Right ventricle myocardium inferior (tissue), 1 donor: ENCODE data around the gene TMEM223. TPM values are rescaled to one million over a fixed set of nuclear protein-coding genes. Genes with fewer than 3 reads are reported as not detected.
"Not testable (repeated sequence)": the region's sequence is repeated elsewhere in the genome, so short reads cannot be mapped to it uniquely, and the experiment has no call there.

Experiments
- ATAC-seq: fragments of 200-7000 bp; cut with Tn5 transposase; one replicate; pipeline ENCODE4 v1.9.1; 2020; ENCODE audit warnings: mild to moderate bottlenecking, moderate library complexity
- DNase-seq: peaks from one replicate; pipeline ENCODE4 v3.0.0; 2021; ENCODE audit errors: missing footprints
- intact Hi-C: fragments of 100-400 bp; cut with DNase I; formaldehyde crosslinking; loops from one replicate; pipeline ENCODE4 v1.11.0; 2022
- microRNA-seq: library from miRNA; unstranded; fragments of <30 nt; microRNA quantifications from one replicate; pipeline ENCODE4 v1.2.0, GENCODE V29; 2020
- total RNA-seq: library from RNA; stranded (reverse); fragmentation: NEBNext Ultra II Directional; extraction: Animal tissue kit (Norgen Biotek cat#: 25700); gene quantifications from one replicate; pipeline ENCODE4 v1.2.1, GENCODE V29; 2021
- donor health status: DM: no; HTN: yes; CAD: no; lungs with severe emphysema.

TMEM223 gene
- total RNA-seq, 1 donor from 2014 or later: 18.0 TPM

- no peak for DNase-seq
- intact Hi-C loops: loop anchor here (1.0 kb wide), 1 partner anchor 16 kb away; no protein-coding TSS in a partner anchor
- peak; percentile 5 for ATAC-seq
These were observed 21.0 kb downstream of the TMEM223 start for GRCh38 chr11:62770778-62771143.

- DNase-seq, ATAC-seq, intact Hi-C loops: not testable (repeated sequence)
These were observed 31.0 kb downstream of the TMEM223 start for GRCh38 chr11:62760867-62761227.

- intact Hi-C loops: no loop called here
- DNase-seq: no peak
- no peak for ATAC-seq
These were observed 33.7 kb downstream of the TMEM223 start for GRCh38 chr11:62757846-62758788.

GRCh38 chr11:62755086-62755615, 36.7 kb downstream of the TMEM223 start:
- DNase-seq: no peak
- intact Hi-C loops: no loop called here

GRCh38 chr11:62753736-62754603, 37.8 kb downstream of the TMEM223 start, which contains the start of gene ZBTB3:
TSS of gene ZBTB3 (minus strand) at chr11:62754160. CDS start at chr11:62753664, 496 bp downstream.
- intact Hi-C loops: loop anchor here (1.0 kb wide), 1 partner anchor 27 kb away; the partner anchor contains the start of gene HNRNPUL2
- peak; percentile 98 for DNase-seq
- peak; percentile 98 for ATAC-seq

More at GRCh38 chr11:62755086-62755615, 36.7 kb downstream of the TMEM223 start:
- no peak for ATAC-seq

GRCh38 chr11:62752994-62753735, 38.6 kb downstream of the TMEM223 start:
- ATAC-seq (no peak), DNase-seq (no peak)
- intact Hi-C loops: loop anchor here (1.0 kb wide), 1 partner anchor 26 kb away; the partner anchor contains the start of gene HNRNPUL2

GRCh38 chr11:62752177-62752785, 39.5 kb downstream of the TMEM223 start:
- DNase-seq (no peak), ATAC-seq (no peak)
- intact Hi-C loops: no loop called here

- intact Hi-C loops, DNase-seq, ATAC-seq: not testable (repeated sequence)
These were observed 41.9 kb downstream of the TMEM223 start for GRCh38 chr11:62749931-62750330.

- ATAC-seq: no peak
- intact Hi-C loops: no loop called here
- no peak for DNase-seq
These were observed 44.2 kb downstream of the TMEM223 start for GRCh38 chr11:62747475-62748160.

Small RNA genes lying within 50 kb of the gene (microRNA-seq; reads per million reads assigned to microRNA genes)
- 1.1 reads per million for gene MIR6514
- not detected for gene MIR6748

Other genes starting within 250 kb of the TMEM223 start
- 332 TPM for gene AHNAK, start 245.2 kb downstream of the TMEM223 start, total RNA-seq
- 907 TPM for gene EEF1G, start 218.1 kb downstream of the TMEM223 start, total RNA-seq
- 13.7 TPM for gene TUT1, start 200.5 kb downstream of the TMEM223 start, total RNA-seq
- 34.1 TPM for gene MTA2, start 190.1 kb downstream of the TMEM223 start, total RNA-seq
- gene EML3, start 179.2 kb downstream of the TMEM223 start, total RNA-seq: 16.4 TPM
- 2.4 TPM for gene ROM1, start 178.7 kb downstream of the TMEM223 start, total RNA-seq
- gene B3GAT3, start 170.0 kb downstream of the TMEM223 start, total RNA-seq: 12.8 TPM
- 105 TPM for gene GANAB, start 145.4 kb downstream of the TMEM223 start, total RNA-seq
- 9.6 TPM for gene INTS5, start 138.7 kb downstream of the TMEM223 start, total RNA-seq
- 33.0 TPM for gene C11orf98, start 126.8 kb downstream of the TMEM223 start, total RNA-seq
- gene CSKMT, start 126.7 kb downstream of the TMEM223 start, total RNA-seq: 4.9 TPM
- 8.1 TPM for gene UQCC3, start 120.3 kb downstream of the TMEM223 start, total RNA-seq
- 1.8 TPM for gene LBHD1, start 119.7 kb downstream of the TMEM223 start, total RNA-seq
- gene UBXN1, start 112.9 kb downstream of the TMEM223 start, total RNA-seq: 88.9 TPM
- 4.5 TPM for gene LRRN4CL, start 102.5 kb downstream of the TMEM223 start, total RNA-seq
- 23.0 TPM for gene BSCL2, start 84.6 kb downstream of the TMEM223 start, total RNA-seq
- not detected for gene GNG3, start 84.3 kb downstream of the TMEM223 start, total RNA-seq
- gene HNRNPUL2, start 64.5 kb downstream of the TMEM223 start, total RNA-seq: 33.8 TPM
- 14.1 TPM for gene TTC9C, start 63.5 kb downstream of the TMEM223 start, total RNA-seq
- gene ZBTB3, start 37.8 kb downstream of the TMEM223 start, total RNA-seq: 11.5 TPM
- gene POLR2G, start 30.4 kb downstream of the TMEM223 start, total RNA-seq: 38.2 TPM
- gene TAF6L, start 20.6 kb downstream of the TMEM223 start, total RNA-seq: 8.2 TPM
- 21.6 TPM for gene TMEM179B, start 4.6 kb downstream of the TMEM223 start, total RNA-seq
- gene NXF1, start 13.4 kb upstream of the TMEM223 start, total RNA-seq: 42.7 TPM
- gene STX5, start 40.0 kb upstream of the TMEM223 start, total RNA-seq: 18.5 TPM
- not detected for gene TEX54, start 40.8 kb upstream of the TMEM223 start, total RNA-seq
- gene WDR74, start 47.6 kb upstream of the TMEM223 start, total RNA-seq: 25.4 TPM
- gene SLC3A2, start 88.9 kb upstream of the TMEM223 start, total RNA-seq: 39.7 TPM
- gene CHRM1, start 129.4 kb upstream of the TMEM223 start, total RNA-seq: not detected
- gene SLC22A6, start 193.0 kb upstream of the TMEM223 start, total RNA-seq: not detected
- not detected for gene SLC22A8, start 223.8 kb upstream of the TMEM223 start, total RNA-seq